ENCODE results near the gene CMTM6. TPM values are rescaled to one million over a fixed set of nuclear protein-coding genes. Genes with fewer than 3 reads are reported as not detected.

Gene CMTM6
- total RNA-seq, 1 donor from 2014 or later: 69.5 TPM

DNA sequence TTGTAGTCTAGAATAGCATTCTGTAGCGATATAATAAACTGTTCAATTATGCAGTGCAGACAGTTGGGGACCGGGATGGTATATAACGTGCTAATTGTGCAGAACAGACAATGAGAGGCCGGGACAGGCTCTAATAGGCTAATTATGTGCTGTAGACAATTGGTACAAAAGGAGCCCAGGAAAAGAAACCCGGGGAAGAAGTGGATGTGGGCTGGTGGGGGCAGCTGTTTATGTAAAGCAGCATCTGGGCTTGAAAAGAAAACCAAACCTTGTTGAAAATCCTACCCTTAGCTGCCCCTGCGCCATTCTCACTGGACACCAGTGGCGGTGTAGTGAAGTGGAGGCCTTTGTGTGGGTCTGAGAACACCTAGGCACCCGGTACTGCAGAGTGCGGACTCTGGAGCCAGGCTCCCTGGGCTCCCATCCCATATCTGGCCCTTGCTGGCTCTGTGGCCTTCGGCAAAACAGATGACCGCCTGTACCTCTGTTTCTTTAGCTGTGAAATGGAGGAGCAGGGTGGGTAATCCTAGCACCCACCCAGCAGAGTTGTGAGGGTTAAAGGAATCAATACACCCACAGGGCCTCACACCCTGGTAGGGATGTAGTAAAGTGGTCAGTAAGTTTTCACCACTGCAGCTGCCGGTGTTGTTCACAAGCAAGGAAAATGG is 51.5 kb downstream of the CMTM6 start:
- Histone ChIP-seq H3K27ac (no peak overlapping the region), H3K36me3 (peaks cover 45% of the 10 kb centered on the region), H3K4me1 (peaks cover 13% of the 10 kb centered on the region), H3K9me3 (no peaks in the 10 kb centered on the region), H3K4me3 (no peak overlapping the region), H3K27me3 (ENCODE audit: low read depth) (no peaks in the 10 kb centered on the region)
- TF ChIP-seq, protein P1, sequence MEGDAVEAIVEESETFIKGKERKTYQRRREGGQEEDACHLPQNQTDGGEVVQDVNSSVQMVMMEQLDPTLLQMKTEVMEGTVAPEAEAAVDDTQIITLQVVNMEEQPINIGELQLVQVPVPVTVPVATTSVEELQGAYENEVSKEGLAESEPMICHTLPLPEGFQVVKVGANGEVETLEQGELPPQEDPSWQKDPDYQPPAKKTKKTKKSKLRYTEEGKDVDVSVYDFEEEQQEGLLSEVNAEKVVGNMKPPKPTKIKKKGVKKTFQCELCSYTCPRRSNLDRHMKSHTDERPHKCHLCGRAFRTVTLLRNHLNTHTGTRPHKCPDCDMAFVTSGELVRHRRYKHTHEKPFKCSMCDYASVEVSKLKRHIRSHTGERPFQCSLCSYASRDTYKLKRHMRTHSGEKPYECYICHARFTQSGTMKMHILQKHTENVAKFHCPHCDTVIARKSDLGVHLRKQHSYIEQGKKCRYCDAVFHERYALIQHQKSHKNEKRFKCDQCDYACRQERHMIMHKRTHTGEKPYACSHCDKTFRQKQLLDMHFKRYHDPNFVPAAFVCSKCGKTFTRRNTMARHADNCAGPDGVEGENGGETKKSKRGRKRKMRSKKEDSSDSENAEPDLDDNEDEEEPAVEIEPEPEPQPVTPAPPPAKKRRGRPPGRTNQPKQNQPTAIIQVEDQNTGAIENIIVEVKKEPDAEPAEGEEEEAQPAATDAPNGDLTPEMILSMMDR (IDR thresholded peaks at IDR 0.05): no peak
- ATAC-seq (no peak), DNase-seq (no peak)
- intact Hi-C loops (cut with DNase I): no loop called here

- DNase-seq (no peak), ATAC-seq (no peak)
- peaks cover 13% of the 10 kb centered on the region for H3K4me1 ChIP-seq
- H3K9me3 ChIP-seq: no peaks in the 10 kb centered on the region
- H3K27me3 ChIP-seq (ENCODE audit: low read depth): no peaks in the 10 kb centered on the region
- no peak overlapping the region for H3K4me3 ChIP-seq
- H3K36me3 ChIP-seq: peaks cover 41% of the 10 kb centered on the region
- no peak overlapping the region for H3K27ac ChIP-seq
- TF ChIP-seq, protein P1 (IDR thresholded peaks at IDR 0.05): no peak
- intact Hi-C loops (cut with DNase I): no loop called here
Measured at GRCh38 chr3:32450426-32450825, 52.2 kb downstream of the CMTM6 start.

- no peak for DNase-seq
- H3K36me3 ChIP-seq: peaks cover 36% of the 10 kb centered on the region
- no peak for ATAC-seq
Measured at GRCh38 chr3:32449691-32450090, 53.0 kb downstream of the CMTM6 start.

GRCh38 chr3:32448686-32449474 is 53.8 kb downstream of the CMTM6 start:
- H3K36me3 ChIP-seq: peaks cover 28% of the 10 kb centered on the region
- peak; percentile 82 to 91 for ATAC-seq
- peak; percentile 63 for DNase-seq
- no peaks in the 10 kb centered on the region for H3K9me3 ChIP-seq
- peak overlapping the region; percentile 47 for H3K27ac ChIP-seq
- H3K4me1 ChIP-seq: peaks cover 13% of the 10 kb centered on the region
- intact Hi-C loops (cut with DNase I): no loop called here
- TF ChIP-seq, protein P1 (IDR thresholded peaks at IDR 0.05): no peak
- H3K4me3 ChIP-seq: no peak overlapping the region
- no peaks in the 10 kb centered on the region for H3K27me3 ChIP-seq (ENCODE audit: low read depth)

More at GRCh38 chr3:32449691-32450090, 53.0 kb downstream of the CMTM6 start:
- H3K4me3 ChIP-seq: no peak overlapping the region
- intact Hi-C loops (cut with DNase I): no loop called here
- no peak overlapping the region for H3K27ac ChIP-seq
- peaks cover 13% of the 10 kb centered on the region for H3K4me1 ChIP-seq
- TF ChIP-seq, protein P1 (IDR thresholded peaks at IDR 0.05): no peak
- no peaks in the 10 kb centered on the region for H3K9me3 ChIP-seq
- H3K27me3 ChIP-seq (ENCODE audit: low read depth): no peaks in the 10 kb centered on the region

DNA sequence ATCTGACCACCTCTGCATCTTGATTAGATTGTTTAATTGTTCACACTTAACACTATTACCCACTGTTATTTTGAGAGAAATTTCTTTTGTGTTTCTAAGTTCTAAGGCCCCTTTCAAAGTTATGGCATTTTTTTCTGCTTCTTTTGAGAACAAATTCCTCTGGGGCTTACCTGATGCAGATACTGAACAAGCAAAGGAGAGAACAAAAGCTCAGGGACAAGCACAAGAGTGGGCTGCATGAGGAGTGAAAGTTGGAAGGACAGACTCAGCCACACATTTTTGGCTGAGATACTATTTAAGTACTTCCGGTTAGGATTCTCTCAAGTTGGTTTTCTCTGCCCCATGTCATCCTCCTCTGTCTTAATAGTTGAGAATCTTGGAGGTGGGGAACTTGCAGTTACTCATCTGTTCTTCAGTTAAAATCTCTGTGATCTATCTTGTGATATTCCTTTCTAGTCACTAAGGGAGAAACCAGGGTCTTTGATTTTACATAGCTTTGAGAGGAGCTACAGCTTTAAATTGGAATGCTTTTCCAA is 54.7 kb downstream of the CMTM6 start:
- no peaks in the 10 kb centered on the region for H3K27me3 ChIP-seq (ENCODE audit: low read depth)
- H3K4me1 ChIP-seq: peaks cover 13% of the 10 kb centered on the region
- DNase-seq: no peak
- H3K27ac ChIP-seq: no peak overlapping the region
- no peaks in the 10 kb centered on the region for H3K9me3 ChIP-seq
- intact Hi-C loops (cut with DNase I): no loop called here
- H3K4me3 ChIP-seq: no peak overlapping the region
- H3K36me3 ChIP-seq: peaks cover 25% of the 10 kb centered on the region
- TF ChIP-seq, protein P1 (IDR thresholded peaks at IDR 0.05): no peak
- no peak for ATAC-seq
